CD4-positive, alpha-beta T cell treated with Interleukin-2 at 100 ng/mL for 4 hours (primary cell): ENCODE measurements around the gene MROH2A.
"Not testable (repeated sequence)": the region's sequence is repeated elsewhere in the genome, so short reads cannot be mapped to it uniquely, and the experiment has no call there.

Experiments
- DNase-seq: peaks from one replicate; pipeline ENCODE4 v3.0.0-alpha.2; 2020; ENCODE audit warnings: low spot score

Gene MROH2A, protein sequence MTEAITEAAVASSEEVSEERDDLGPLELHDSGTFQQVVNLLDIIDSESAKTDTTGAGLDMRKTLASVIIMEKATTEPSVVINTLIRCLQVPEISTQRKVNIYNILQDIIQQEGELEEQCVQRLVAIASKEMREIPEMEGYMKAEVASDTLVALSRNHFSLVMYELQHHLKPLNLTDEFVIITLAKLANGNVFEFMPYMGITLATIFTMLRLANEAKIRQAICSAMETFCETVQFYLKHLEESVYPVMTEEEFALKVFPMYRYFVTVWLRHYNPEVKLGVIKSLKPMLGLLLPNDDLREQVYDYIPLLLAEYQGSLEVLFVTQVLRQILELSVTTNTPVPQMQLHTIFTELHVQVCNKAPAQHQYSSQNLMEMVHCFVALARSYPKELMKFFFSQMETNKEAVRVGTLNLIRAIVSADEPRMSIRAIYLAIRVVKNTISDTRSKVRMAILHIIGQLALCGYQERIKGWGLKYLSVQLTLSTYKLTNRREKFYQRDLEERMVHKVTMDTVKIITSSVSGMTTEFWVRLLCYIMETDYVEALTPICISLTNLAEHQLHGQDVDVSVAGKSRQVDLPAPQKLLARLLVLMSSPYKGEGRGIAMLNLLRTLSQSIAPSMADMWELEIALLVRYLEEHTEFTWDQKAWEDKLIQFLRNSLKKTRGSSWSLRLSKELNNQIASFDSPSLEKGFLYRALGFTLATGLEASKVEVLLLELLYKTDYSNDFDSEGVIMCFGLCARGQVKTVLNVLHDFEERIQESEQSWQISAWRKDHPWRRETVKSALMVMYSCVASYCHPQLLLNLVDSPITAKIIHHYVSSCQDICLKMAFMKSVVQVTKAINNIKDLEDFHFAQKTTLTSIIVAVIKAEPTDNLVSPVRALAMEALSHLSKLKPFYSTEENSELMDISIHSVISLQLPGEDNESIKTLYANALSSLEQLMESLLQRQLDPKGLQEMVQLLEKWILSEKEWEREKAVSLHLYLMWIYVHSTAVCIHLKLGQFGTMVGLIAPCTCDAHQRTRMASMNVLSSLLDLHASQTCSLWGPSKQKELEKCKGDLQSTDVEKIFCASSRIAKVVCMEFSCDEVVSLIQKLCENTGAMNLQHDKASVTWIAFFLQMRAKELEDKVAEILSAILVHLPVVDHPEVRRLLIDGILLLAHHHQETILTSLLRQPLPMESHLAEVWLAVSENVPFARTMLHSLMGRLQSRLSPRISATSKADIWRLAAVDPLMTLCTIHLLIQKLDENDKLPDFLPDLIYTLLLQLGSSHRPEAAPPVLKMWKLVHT (N-terminal part only)

DNA sequence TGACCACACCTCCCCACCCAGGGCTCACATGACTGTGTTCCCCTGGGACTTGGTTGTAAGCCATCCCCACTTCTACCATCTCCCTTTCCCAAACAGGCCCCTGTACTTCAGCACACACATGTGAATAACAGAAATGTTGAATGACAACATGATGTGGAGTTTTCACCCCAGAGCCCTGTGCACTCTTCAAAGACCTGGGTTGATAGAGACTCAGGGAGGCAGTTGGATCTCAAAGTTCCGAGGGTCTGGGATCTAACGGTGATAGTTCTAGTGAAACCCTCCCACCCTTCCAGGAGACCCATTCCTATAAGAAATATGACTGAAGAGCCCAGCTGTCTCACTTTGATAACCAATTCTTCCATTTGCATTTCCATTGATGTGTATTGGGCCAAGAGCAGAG is at the start of gene MROH2A:
MROH2A (plus strand) TSS at position 301 of the 400 bp plus-strand sequence. CDS start 1,029 bp downstream, outside the sequence.
- DNase-seq = no peak

DNA sequence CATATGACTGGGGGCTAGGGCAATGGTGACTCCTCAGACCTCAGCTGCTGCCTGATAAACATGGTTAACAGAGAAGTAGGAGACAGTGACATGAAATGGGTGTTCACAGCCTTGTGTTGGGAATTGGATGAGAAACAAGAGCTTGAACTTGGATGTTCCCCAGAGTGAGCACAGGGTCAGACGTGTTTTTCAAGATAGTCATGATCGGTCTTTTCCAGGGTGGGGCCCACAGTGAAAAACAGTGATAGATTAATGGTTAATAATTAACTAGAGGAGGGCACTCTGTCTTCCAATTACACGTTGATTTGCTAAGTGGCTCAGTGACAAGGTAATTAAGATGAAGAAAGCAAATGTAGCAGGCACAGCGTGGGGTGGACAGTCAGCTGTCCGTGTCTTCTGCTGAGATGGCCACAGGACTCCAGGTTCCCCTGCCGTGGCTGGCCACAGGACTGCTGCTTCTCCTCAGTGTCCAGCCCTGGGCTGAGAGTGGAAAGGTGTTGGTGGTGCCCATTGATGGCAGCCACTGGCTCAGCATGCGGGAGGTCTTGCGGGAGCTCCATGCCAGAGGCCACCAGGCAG is 49.3 kb upstream of the MROH2A start, which contains the start of gene UGT1A3:
UGT1A3 (plus strand) TSS at position 320 of the 579 bp plus-strand sequence; CDS start at position 405, 85 bp downstream.
- no peak for DNase-seq

DNA sequence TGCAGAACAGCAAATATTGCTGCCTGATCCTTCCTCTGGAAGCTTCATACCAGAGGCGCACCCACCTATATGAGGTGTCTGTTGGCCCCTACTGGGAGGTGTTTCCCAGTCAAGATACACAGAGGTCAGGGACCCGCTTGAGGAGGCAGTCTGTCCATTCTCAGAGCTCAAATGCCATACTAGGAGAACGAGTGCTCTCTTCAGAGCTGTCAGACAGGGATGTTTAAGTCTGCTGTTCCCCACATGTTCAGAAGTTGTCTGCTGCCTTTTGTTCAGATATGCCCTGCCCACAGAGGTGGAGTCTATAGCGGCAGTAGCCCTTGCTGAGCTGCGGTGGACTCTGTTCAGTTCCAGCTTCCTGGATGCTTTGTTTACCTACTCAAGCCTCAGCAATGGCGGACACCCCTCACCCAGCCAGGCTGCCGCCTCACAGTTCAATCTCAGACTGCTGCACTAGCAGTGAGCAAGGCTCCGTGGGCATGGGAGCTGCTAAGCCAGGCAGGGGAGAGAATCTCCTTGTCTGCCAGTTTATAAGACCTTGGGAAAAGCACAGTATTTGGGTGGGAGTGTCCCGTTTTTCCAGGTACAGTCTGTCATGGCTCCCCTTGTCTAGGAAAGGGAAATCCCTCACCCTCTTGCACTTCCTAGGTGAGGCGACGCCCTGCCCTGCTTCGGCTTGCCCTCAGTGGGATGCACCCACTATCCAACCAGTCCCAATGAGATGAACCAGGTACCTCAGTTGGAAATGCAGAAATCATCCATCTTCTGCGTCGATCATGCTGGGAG is 41.1 kb upstream of the MROH2A start:
- DNase-seq = not testable (repeated sequence)

DNA sequence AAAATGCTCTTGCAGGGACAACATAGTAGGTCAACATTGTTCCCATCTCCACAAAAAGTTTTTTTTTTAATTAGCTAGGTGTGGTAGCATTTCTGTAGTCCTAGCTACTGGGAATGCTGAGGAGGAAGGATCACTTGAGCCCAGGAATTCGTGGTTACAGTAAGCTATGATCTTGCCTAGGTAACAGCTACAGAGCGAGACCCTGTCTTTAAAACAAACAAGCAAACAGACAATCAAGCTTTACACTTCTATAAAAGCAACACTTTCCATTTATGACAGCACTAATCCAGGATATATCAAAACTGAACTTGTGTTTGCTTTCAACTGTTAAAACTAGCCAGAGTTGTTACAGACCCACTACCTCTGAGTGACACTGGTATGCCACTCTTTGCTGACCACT is 37.3 kb upstream of the MROH2A start:
- no peak for DNase-seq

DNA sequence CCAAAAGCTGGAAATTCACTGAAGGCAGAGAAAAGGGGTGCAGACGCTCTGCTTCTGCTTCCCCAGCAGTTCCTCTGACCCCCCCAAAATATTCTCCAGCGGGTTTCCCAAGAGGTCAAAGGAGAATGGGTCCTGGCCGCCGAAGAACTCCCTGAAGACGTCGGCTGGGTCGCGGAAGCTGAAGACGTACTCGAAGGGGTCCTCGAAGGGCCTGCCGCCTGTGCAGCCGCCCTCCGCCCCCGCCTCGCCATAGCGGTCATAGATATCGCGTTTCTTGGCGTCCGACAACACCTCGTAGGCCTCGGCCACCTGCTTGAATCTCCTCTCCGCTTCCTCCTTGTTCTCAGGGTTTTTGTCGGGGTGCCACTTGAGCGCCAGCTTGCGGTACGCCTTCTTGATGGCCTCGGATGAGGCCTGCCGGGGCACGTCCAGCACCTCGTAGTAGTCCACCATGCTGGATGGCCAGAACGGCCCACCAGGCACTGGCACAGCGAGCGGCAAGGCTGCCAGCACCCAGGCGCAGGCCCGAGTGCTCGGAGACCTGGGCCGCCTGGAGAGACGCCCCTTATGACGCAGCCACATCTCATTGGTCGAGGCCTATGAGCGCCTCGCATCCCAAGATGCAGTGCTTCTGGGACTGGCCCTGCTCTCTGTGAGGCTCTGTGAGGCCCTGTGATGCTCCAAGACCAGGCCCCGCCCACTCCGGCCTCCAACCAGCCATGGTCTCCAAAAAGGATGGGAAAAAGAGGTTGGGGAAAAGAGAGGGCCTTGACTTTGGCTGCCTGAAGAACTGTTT is 34.5 kb upstream of the MROH2A start:
- DNase-seq = no peak

DNA sequence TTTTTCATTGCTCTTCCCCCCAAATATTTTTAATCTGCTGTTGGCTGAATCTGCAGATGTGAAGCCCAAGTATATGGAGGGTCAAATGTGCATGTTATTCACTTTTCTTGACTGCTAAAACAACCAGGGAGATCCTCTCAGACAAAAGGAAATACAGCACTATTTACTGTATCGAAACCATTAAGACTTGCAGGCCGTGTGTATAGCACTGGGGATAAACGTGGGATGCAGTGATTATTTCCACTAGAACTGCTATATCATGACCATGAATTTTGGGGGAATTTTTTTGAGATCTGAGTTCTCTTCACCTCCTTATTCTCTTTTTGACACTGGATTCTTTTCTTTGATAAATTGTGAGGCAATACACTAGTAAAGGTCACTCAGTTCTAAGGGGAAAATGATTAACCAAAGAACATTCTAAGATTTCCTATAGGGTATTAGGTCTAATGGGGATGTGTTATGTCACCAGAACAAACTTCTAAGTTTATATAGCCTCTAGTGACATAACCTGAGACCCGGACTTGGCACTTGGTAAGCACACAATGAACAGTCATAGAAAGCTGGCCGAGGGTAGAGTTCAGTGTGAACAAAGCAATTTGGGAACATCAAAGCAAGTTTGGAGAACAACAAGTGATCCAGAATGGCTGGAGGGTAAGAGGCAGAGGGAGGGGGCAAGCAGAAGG is 32.9 kb upstream of the MROH2A start:
- DNase-seq = no peak

DNA sequence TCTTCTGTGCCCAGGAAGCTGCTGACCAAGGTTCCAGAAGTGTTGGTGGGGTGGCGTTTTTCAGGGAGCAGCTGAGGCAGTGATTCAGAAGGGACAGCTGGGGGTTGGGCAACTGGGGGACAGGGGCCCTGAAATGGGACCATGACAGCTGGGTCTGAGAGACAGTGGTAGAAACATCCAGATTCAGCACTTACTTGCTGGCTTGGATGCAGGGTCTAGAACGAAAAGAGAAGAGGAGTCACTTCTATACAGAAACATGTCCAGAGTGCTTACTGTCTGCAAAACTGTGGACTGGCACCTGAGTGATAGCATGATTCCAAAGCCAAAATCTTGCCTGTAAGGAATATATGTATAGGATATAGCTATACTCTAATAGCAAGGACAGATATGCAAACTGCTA is 32.3 kb upstream of the MROH2A start:
- DNase-seq = not testable (repeated sequence)

DNA sequence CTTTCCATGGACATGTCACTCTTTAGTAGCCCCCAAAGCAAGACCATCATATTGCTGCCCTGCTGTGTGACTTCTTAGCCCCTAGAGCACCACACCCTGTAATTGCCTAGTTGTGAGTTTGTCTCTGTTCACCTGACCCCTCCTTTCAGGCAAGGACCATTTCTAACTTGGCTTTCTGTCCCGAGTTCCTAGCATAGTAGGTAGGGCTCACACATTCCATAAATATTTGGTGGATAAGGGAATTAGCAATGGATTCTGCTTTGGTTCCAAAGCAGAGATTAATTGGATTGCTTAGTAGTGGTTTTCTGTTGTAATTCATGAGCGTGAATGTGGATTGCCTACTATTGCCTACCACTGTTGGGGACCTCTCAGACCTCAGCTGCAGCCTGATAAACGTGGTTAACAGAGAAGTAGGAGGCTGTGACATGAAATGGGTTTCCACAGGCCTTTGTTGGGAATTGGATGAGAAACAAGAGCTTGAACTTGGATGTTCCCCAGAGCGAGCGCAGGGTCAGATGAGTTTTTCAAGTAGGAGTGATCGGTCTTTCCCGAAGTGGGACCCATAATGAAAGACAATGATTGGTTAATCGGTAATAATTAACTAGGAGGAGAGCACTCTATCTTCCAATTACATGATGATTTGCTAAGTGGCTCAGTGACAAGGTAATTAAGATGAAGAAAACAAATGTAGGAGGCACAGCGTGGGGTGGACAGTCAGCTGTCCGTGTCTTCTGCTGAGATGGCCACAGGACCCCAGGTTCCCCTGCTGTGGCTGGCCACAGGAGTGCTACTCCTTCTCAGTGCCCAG is 31.5 kb upstream of the MROH2A start:
- no peak for DNase-seq

DNA sequence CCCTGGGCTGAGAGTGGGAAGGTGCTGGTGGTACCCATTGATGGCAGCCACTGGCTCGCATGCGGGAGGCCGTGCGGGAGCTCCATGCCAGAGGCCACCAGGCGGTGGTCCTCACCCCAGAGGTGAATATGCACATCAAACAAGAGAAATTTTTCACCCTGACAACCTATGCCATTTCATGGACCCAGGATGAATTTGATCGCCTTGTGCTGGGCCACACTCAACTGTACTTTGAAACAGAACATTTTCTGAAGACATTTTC is 30.9 kb upstream of the MROH2A start:
- no peak for DNase-seq

DNA sequence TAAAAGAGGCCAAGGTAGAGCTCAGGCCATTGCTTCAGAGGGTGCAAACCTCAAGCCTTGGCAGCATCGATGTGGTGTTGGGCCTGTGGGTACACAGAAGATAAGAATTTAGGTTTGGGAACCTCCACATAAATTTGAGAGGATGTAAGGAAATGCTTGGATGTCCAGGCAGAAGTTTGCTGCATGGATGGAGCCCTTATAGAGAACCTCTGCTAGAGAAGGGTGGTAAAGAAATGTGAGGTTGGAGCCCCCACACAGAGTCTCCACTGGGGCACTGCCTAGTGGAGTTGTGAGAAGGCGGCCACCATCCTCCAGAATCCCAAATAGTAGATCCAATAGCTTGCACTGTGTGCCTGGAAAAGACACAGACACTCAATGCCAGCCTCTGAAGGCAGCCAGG is 27.4 kb upstream of the MROH2A start:
- DNase-seq = not testable (repeated sequence)

DNA sequence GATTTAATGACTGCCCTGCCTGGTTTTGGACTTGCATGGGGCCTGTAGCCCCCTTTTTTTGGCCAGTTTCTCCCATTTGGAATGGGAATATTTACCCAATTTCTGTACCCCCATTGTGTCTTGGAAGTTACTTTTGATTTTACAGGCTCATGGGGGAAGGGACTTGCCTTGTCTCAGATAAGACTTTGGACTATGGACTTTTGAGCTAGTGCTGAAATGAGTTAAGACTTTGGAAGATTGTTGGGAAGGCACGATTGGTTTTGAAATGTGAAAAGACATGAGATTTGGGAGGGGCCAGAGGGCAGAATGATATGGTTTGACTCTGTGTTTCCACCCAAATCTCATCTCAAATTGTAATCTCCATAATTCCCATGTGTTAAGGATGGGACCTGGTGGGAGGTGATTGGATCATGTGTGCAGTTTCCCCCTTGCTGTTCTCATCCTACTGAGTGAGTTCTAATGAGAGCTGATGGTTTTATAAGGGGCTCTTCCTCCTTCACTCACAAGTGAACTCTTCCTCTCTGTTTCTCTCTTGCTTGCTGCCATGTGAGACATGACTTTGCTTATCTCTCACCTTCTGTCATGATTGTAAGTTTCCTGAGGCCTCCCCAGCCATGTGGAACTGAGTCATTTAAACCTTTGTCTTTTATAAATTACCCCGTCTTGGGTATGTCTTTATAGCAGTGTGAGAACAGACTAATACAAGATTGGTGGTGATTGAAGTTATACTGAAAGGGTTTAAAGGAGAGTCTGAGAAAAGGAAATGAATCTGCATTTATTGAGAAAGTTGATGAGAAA is 26.7 kb upstream of the MROH2A start:
- not testable (repeated sequence) for DNase-seq

DNA sequence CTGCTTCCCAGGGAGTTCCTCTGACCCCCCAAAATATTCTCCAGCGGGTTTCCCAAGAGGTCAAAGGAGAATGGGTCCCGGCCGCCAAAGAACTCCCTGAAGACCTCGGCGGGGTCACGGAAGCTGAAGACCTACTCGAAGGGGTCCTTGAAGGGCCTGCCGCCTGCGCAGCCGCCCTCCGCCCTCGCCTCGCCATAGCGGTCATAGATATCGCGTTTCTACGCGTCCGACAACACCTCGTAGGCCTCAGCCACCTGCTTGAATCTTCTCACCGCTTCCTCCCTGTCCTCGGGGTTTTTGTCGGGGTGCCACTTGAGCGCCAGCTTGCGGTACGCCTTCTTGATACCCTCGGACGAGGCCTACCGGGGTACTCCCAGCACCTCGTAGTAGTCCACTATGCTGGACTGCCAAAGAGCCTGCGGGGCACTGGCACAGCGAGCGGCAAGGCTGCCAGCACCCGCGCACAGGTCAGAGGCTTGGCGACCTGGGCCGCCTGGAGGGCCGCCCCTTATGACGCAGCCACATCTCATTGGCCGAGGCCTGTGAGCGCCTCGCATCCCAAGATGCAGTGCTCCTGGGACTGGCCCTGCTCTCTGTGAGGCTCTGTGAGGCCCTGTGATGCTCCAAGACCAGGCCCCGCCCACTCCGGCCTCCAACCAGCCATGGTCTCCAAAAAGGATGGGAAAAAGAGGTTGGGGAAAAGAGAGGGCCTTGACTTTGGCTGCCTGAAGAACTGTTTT is 23.1 kb upstream of the MROH2A start:
- no peak for DNase-seq

DNA sequence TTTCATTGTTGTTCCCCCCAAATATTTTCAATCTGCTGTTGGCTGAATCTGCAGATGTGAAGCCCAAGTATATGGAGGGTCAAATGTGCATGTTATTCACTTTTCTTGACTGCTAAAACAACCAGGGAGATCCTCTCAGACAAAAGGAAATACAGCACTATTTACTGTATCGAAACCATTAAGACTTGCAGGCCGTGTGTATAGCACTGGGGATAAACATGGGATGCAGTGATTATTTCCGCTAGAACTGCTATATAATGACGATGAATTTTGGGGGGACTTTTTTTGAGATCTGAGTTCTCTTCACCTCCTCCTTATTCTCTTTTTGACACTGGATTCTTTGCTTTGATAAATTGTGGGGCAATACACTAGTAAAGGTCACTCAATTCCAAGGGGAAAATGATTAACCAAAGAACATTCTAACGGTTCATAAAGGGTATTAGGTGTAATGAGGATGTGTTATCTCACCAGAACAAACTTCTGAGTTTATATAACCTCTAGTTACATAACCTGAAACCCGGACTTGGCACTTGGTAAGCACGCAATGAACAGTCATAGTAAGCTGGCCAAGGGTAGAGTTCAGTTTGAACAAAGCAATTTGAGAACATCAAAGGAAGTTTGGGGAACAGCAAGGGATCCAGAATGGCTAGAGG is 21.6 kb upstream of the MROH2A start:
- no peak for DNase-seq

DNA sequence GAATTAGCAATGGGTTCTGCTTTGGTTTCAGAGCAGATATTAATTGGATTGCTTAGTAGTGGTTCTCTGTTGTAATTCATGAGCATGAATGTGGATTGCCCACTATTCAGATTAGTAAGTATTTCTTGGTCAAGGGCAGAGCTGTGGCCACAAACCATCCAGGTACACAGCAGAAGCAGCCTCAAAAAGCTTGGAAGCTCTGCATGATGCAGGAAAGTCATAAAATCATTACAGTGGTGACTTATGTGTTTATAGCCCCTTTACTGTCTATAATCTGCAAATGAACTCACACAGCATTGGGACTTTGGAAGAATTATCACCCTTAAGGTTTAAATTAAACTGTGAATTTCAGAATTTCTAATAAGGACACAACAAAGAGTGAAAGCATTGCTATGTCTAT is 20.0 kb upstream of the MROH2A start:
- DNase-seq = no peak

DNA sequence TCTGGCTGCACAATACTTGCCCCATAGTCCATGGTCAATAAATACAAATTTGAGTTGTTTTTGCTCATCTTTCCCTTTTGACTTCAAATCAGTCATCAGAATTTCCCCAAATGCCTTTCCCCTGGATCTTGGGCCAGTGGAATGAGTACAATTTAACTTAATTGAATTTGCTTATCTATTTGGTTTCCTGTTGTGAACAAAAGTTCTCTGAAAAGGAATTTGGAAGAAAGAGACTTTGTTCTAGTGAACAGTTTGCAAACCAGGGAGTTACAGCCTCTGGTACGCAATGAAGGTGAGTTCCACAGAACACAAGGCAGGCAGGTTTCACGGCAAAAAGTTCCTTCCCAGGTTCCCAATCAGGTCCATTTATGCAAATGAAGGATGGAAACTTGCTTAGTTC is 19.3 kb upstream of the MROH2A start:
- DNase-seq = no peak

DNA sequence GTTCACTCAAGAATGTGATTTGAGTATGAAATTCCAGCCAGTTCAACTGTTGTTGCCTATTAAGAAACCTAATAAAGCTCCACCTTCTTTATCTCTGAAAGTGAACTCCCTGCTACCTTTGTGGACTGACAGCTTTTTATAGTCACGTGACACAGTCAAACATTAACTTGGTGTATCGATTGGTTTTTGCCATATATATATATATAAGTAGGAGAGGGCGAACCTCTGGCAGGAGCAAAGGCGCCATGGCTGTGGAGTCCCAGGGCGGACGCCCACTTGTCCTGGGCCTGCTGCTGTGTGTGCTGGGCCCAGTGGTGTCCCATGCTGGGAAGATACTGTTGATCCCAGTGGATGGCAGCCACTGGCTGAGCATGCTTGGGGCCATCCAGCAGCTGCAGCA is 18.1 kb upstream of the MROH2A start, which contains the start of gene UGT1A1:
UGT1A1 (plus strand) TSS at position 228 of the 400 bp plus-strand sequence; CDS start at position 246, 18 bp downstream.
- no peak for DNase-seq
